ENCODE measurements around the gene DIS3. TPM values are rescaled to one million over a fixed set of nuclear protein-coding genes. Genes with fewer than 3 reads are reported as not detected.

The DIS3 gene
- total RNA-seq, 1 donor from 2014 or later = 62.0 TPM

DNA sequence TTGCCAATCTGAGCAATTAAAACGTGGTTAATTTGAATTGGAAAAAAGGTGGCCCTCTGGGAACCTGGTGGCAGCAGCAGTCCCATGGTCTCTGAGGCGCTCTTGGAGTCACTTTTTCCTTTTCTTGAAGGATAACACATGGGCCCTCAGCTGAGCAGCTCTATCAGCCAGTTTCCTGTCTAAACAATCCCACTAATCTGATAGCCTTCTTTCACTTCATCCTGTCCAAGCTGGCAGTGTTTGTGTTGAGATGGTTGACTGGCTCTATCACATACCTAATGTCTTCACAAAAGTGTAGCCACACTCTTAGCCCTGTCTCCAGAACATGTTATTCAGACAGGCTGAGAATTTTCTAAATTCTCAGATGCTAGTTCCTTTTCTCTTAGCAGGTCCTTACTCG lies 64.9 kb downstream of the DIS3 start:
- H3K4me1 Mint-ChIP-seq = no peaks in the 10 kb centered on the region
- H3K27ac Mint-ChIP-seq = no peak overlapping the region
- H3K9ac ChIP-seq = no peak overlapping the region
- H3K36me3 Mint-ChIP-seq = peaks cover 81% of the 10 kb centered on the region
- H3K27me3 Mint-ChIP-seq (ENCODE audit: insufficient read depth, low read depth) = peaks cover 4% of the 10 kb centered on the region
- peaks cover 33% of the 10 kb centered on the region for H3K36me3 ChIP-seq
- H3K4me3 Mint-ChIP-seq = no peak overlapping the region
- no peaks in the 10 kb centered on the region for H3K9me3 ChIP-seq (ENCODE audit: low read depth)
- H3K4me1 ChIP-seq = no peaks in the 10 kb centered on the region
- TF ChIP-seq EZH2phosphoT487 (IDR thresholded peaks at IDR 0.05) (no peak), EZH2 (IDR thresholded peaks at IDR 0.05) (no peak)
- TF ChIP-seq, protein P1, sequence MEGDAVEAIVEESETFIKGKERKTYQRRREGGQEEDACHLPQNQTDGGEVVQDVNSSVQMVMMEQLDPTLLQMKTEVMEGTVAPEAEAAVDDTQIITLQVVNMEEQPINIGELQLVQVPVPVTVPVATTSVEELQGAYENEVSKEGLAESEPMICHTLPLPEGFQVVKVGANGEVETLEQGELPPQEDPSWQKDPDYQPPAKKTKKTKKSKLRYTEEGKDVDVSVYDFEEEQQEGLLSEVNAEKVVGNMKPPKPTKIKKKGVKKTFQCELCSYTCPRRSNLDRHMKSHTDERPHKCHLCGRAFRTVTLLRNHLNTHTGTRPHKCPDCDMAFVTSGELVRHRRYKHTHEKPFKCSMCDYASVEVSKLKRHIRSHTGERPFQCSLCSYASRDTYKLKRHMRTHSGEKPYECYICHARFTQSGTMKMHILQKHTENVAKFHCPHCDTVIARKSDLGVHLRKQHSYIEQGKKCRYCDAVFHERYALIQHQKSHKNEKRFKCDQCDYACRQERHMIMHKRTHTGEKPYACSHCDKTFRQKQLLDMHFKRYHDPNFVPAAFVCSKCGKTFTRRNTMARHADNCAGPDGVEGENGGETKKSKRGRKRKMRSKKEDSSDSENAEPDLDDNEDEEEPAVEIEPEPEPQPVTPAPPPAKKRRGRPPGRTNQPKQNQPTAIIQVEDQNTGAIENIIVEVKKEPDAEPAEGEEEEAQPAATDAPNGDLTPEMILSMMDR (IDR thresholded peaks at IDR 0.05) = no peak
- no peak overlapping the region for H3K27ac ChIP-seq
- no peak overlapping the region for H3K4me3 ChIP-seq
- H4K20me1 ChIP-seq (ENCODE audit: low read depth) = no peaks in the 10 kb centered on the region
- H3F3A ChIP-seq (ENCODE audit: low read depth) = no peaks in the 10 kb centered on the region
- peaks cover 74% of the 10 kb centered on the region for H3K79me2 ChIP-seq (ENCODE audit: low read depth)
- peaks cover 40% of the 10 kb centered on the region for H3K9me3 Mint-ChIP-seq
- no peaks in the 10 kb centered on the region for H3K27me3 ChIP-seq
- no peak overlapping the region for H2AFZ ChIP-seq (replicated peaks)
- DNase-seq (ENCODE audit: low spot score) = no peak
- no peak overlapping the region for H3K4me2 ChIP-seq

Small RNA genes within 50 kb of the gene (small RNA-seq; reads per million reads assigned to genes)
- gene RNU6-80P = not detected

Other genes with a start within 250 kb of the DIS3 start
- 63.5 and 80.3 TPM in 2 replicates for gene MZT1, start 54.3 kb downstream of the DIS3 start, total RNA-seq (ENCODE audit: low replicate concordance)
- 51.9 and 52.0 TPM in 2 replicates for gene BORA, start 54.0 kb downstream of the DIS3 start, total RNA-seq (ENCODE audit: low replicate concordance)
- 23.5 and 44.8 TPM in 2 replicates for gene PIBF1, start 233 bp upstream of the DIS3 start, total RNA-seq (ENCODE audit: low replicate concordance)

Measured in neural progenitor cell (in vitro differentiated cells).